C4-2B (cell line): ENCODE data around the gene NLRP9.

Experiments
- CTCF ChIP-seq: fragments of 450-650 bp; conservative IDR thresholded peaks from 2 replicates; pipeline ENCODE4 v1.5.1; 2017; ENCODE audit warnings: mild to moderate bottlenecking
- ZFX ChIP-seq: fragments of 450-650 bp; IDR thresholded peaks from 2 replicates; pipeline ENCODE4 v1.6.1; 2017

- TF ChIP-seq CTCF (no peak), ZFX (no peak)
These were observed 63.8 kb downstream of the NLRP9 start for GRCh38 chr19:55674459-55674840.
